HepG2 (cell line): ENCODE data around the gene SLC25A33. TPM values are rescaled to one million over a fixed set of nuclear protein-coding genes. Genes with fewer than 3 reads are reported as not detected.

ENCODE experiments used
- ATAC-seq: fragments of 200-7000 bp; cut with Tn5 transposase; 3 replicates; pipeline ENCODE4 v1.9.1; 2020; ENCODE audit warnings: mild to moderate bottlenecking, moderate library complexity
- BruUV-seq: library from RNA; stranded (reverse); fragments of 400-500 nt; replicated peaks from 2 replicates; lab custom pipeline; 2021; lab: Mats Ljungman, UMichigan
- CTCF ChIA-PET: fragments of 300-600 bp; formaldehyde crosslinking; extraction: SDS; loops from one replicate; lab custom pipeline; 2021; ENCODE audit warnings: low total read pairs, inconsistent platforms, low intra/inter-chr PET ratio; lab: Yijun Ruan, JAX
- POLR2A ChIA-PET: fragments of 350-600 bp; sonication (Branson Sonifier 250); formaldehyde crosslinking; loops from one replicate; lab custom pipeline; 2020; ENCODE audit warnings: antibody characterized with exemption, inconsistent platforms; lab: Yijun Ruan, JAX
- DNase-seq: peaks from one replicate; pipeline ENCODE4 v3.0.0-alpha.2; 2015; ENCODE audit warnings: low spot score
- FAIRE-seq: peaks from 3 replicates; lab custom pipeline; 2011; peaks lifted over from hg19 to GRCh38; lab: Jason Lieb, UNC
- H2AFZ ChIP-seq: one replicate; pipeline ENCODE4 v1.6.1; 2011; ENCODE audit warnings: low read length, inconsistent platforms
- H3K27ac ChIP-seq: fragments of 300-600 bp; 3 replicates; pipeline ENCODE4 v1.8.0; 2011; ENCODE audit warnings: mixed run types, mild to moderate bottlenecking, mixed read lengths, low read length, inconsistent platforms; ENCODE audit not compliant: insufficient read depth; ENCODE audit errors: extremely low read length
- H3K27me3 ChIP-seq, 2 experiments: fragments of 200-600 bp in 1 of 2; 2 replicates in 1 of 2; 3 replicates in 1 of 2; pipeline versions ENCODE4 v1.6.0 to v1.8.0; 2011; ENCODE audit warnings: low read length in 2 of 2, mild to moderate bottlenecking in 2 of 2, moderate library complexity in 2 of 2, inconsistent platforms in 1 of 2; ENCODE audit not compliant: insufficient read depth in 2 of 2, control insufficient read depth in 1 of 2
- H3K36me3 ChIP-seq, 2 experiments: fragments of 200-600 bp in 1 of 2; replicated peaks in 1 of 2; 2 replicates in 1 of 2; 3 replicates in 1 of 2; pipeline versions ENCODE4 v1.5.1 to v1.8.0; 2011; ENCODE audit warnings: low read length in 2 of 2, inconsistent platforms in 1 of 2; ENCODE audit not compliant: insufficient read depth in 2 of 2, control insufficient read depth in 1 of 2
- H3K4me1 ChIP-seq: 2 replicates; pipeline ENCODE4 v1.5.1; 2012; ENCODE audit warnings: low read length, inconsistent platforms; ENCODE audit not compliant: insufficient read depth
- H3K4me2 ChIP-seq: 2 replicates; pipeline ENCODE4 v1.6.0; 2011; ENCODE audit warnings: low read depth, low read length, inconsistent platforms
- H3K4me3 ChIP-seq, 3 experiments: fragments of 200-600 bp in 1 of 3; sonication (generic), shearing (Covaris generic) in 1 of 3; replicated peaks in 1 of 3; 2 replicates each; pipeline ENCODE4 v1.5.1; 2011 to 2016; ENCODE audit warnings: low read length in 3 of 3, inconsistent platforms in 2 of 3, low read depth in 2 of 3, mild to moderate bottlenecking in 2 of 3, control low read depth in 1 of 3, mixed read lengths in 1 of 3; ENCODE audit not compliant: insufficient read depth in 1 of 3
- H3K79me2 ChIP-seq: one replicate; pipeline ENCODE4 v1.6.1; 2011; ENCODE audit warnings: low read length, inconsistent platforms; ENCODE audit not compliant: insufficient read depth
- H3K9ac ChIP-seq: 2 replicates; pipeline ENCODE4 v1.6.0; 2011; ENCODE audit warnings: mild to moderate bottlenecking, low read depth, low read length, inconsistent platforms; ENCODE audit not compliant: insufficient read depth
- H3K9me3 ChIP-seq: 2 replicates; pipeline ENCODE4 v1.5.1; 2012; ENCODE audit warnings: mild to moderate bottlenecking, low read length
- H4K20me1 ChIP-seq: 2 replicates; pipeline ENCODE4 v1.6.0; 2011; ENCODE audit warnings: inconsistent platforms, mild to moderate bottlenecking, low read length, moderate library complexity; ENCODE audit not compliant: insufficient read depth
- ELF4 ChIP-seq: sonication (generic); formaldehyde crosslinking; IDR thresholded peaks from 2 replicates; pipeline ENCODE4 v1.5.0; 2020; ENCODE audit warnings: missing genetic modification reagents, mild to moderate bottlenecking, moderate library complexity, borderline replicate concordance
- FOXA1 ChIP-seq, 2 experiments: fragments of 450-650 bp in 1 of 2; sonication (generic) in 1 of 2; formaldehyde crosslinking in 1 of 2; IDR thresholded peaks; 2 replicates each; pipeline versions ENCODE4 v1.4.0 to v1.6.1; 2016 to 2020; ENCODE audit warnings: missing genetic modification reagents in 1 of 2
- FOXP1 ChIP-seq, 2 experiments: fragments of 450-650 bp in 1 of 2; IDR thresholded peaks; 2 replicates each; pipeline ENCODE4 v1.6.1; 2017 to 2018; ENCODE audit warnings: antibody characterized with exemption in 1 of 2
- PCBP1 ChIP-seq: fragments of 200-400 bp; formaldehyde crosslinking; IDR thresholded peaks from 2 replicates; pipeline ENCODE4 v1.6.1; 2017; ENCODE audit warnings: mild to moderate bottlenecking, low read depth, low read length, borderline replicate concordance
- POLR2AphosphoS2 ChIP-seq: IDR thresholded peaks from 2 replicates; pipeline ENCODE4 v1.6.1; 2011; ENCODE audit warnings: low read depth, low read length, improper control_type of control experiment
- PPARG ChIP-seq: conservative IDR thresholded peaks from 2 replicates; pipeline ENCODE4 v1.6.1; 2016; ENCODE audit warnings: missing biosample characterization, missing genetic modification reagents
- REPIN1 ChIP-seq: sonication (generic); formaldehyde crosslinking; IDR thresholded peaks from 2 replicates; pipeline ENCODE4 v1.8.0; 2022; ENCODE audit warnings: missing genetic modification reagents, low read depth, mild to moderate bottlenecking, borderline replicate concordance
- SAFB2 ChIP-seq: sonication (generic); formaldehyde crosslinking; IDR thresholded peaks from 2 replicates; pipeline ENCODE4 v1.5.1; 2020; ENCODE audit warnings: missing genetic modification reagents, low read depth, mild to moderate bottlenecking, borderline replicate concordance
- SKI ChIP-seq: fragments of 450-650 bp; IDR thresholded peaks from one replicate; pipeline ENCODE4 v1.6.1; 2018; ENCODE audit warnings: mild to moderate bottlenecking; ENCODE audit not compliant: partially characterized antibody
- SP4 ChIP-seq: sonication (generic); formaldehyde crosslinking; IDR thresholded peaks from 2 replicates; pipeline ENCODE4 v1.8.1; 2023; ENCODE audit warnings: mild to moderate bottlenecking, missing genetic modification reagents
- STAG1 ChIP-seq: sonication (generic); formaldehyde crosslinking; IDR thresholded peaks from 2 replicates; pipeline ENCODE4 v1.4.0; 2020; ENCODE audit warnings: missing genetic modification reagents
- ZNF747 ChIP-seq: sonication (generic); formaldehyde crosslinking; IDR thresholded peaks from 2 replicates; pipeline ENCODE4 v1.8.1; 2023; ENCODE audit warnings: missing genetic modification reagents, mild to moderate bottlenecking, borderline replicate concordance
- ZNF75D ChIP-seq: sonication (generic); formaldehyde crosslinking; IDR thresholded peaks from 2 replicates; pipeline ENCODE4 v1.8.1; 2023; ENCODE audit warnings: missing genetic modification reagents, mild to moderate bottlenecking, borderline replicate concordance
- ZNF761 ChIP-seq: sonication (generic); formaldehyde crosslinking; conservative IDR thresholded peaks from 2 replicates; pipeline ENCODE4 v1.4.0; 2020; ENCODE audit warnings: mild to moderate bottlenecking, missing genetic modification reagents
- ZNF850 ChIP-seq: sonication (generic); formaldehyde crosslinking; conservative IDR thresholded peaks from 2 replicates; pipeline ENCODE4 v1.9.0; 2021; ENCODE audit warnings: mild to moderate bottlenecking, missing genetic modification reagents
- WGBS: methylation state at CpG from one replicate; pipeline ENCODE4 v1.1.6; 2017; ENCODE audit warnings: low lambda C conversion rate; 5-methylcytosine and 5-hydroxymethylcytosine counted together
- in situ Hi-C: cut with HindIII; loops from 2 replicates; pipeline ENCODE4 v1.10.0; 2017; ENCODE audit warnings: low pct_unique_long_range_greater_than_20kb; ENCODE audit not compliant: extremely low pct_ligation_motif_present
- intact Hi-C: fragments of 100-400 bp; cut with micrococcal nuclease; formaldehyde crosslinking; loops from one replicate; pipeline ENCODE4 v1.10.0; 2022; ENCODE audit not compliant: unreplicated experiment
- polyA plus RNA-seq, 8 experiments: library from polyadenylated mRNA; depleted of rRNA in 3 of 8; stranded (reverse) in 7 of 8; unstranded in 1 of 8; fragments of >200 nt; fragmentation: Illumina TruSeq in 4 of 8; extraction: Trizol in 4 of 8; gene quantifications; 2 replicates each; pipeline versions ENCODE4 v1.2.1 to v1.2.3, GENCODE V29; 2011 to 2016; ENCODE audit warnings: low read depth in 4 of 8, missing spikeins in 1 of 8, mixed read lengths in 1 of 8; ENCODE audit not compliant: insufficient read depth in 1 of 8
- total RNA-seq, 5 experiments: library from RNA; depleted of rRNA; stranded (reverse); fragments of >200 nt; fragmentation: Illumina TruSeq; extraction: Trizol; gene quantifications; 2 replicates each; pipeline ENCODE4 v1.2.3, GENCODE V29; 2016; ENCODE audit warnings: low read depth in 1 of 5
- TF ChIP-seq, protein P1 (sequence below): sonication (generic); formaldehyde crosslinking; IDR thresholded peaks from 2 replicates; pipeline ENCODE4 v1.4.0; 2020; ENCODE audit warnings: missing genetic modification reagents
- TF ChIP-seq, protein P2 (sequence below): sonication (generic); formaldehyde crosslinking; IDR thresholded peaks from 2 replicates; pipeline ENCODE4 v1.5.0; 2020; ENCODE audit warnings: missing genetic modification reagents, mild to moderate bottlenecking, borderline replicate concordance
- TF ChIP-seq, protein P3 (sequence below): sonication (generic); formaldehyde crosslinking; IDR thresholded peaks from 2 replicates; pipeline ENCODE4 v1.5.0; 2020; ENCODE audit warnings: mild to moderate bottlenecking, missing genetic modification reagents, moderate library complexity
- TF ChIP-seq, protein P4 (sequence below): sonication (generic); formaldehyde crosslinking; IDR thresholded peaks from 2 replicates; pipeline ENCODE4 v1.4.0; 2020; ENCODE audit warnings: missing genetic modification reagents

SLC25A33 gene
- total and polyA plus RNA-seq, 2 of the 13 experiments (the other 11 are each of a cell fraction or from before 2014, with no cell fraction given): 15.4 to 50.3 TPM

DNA sequence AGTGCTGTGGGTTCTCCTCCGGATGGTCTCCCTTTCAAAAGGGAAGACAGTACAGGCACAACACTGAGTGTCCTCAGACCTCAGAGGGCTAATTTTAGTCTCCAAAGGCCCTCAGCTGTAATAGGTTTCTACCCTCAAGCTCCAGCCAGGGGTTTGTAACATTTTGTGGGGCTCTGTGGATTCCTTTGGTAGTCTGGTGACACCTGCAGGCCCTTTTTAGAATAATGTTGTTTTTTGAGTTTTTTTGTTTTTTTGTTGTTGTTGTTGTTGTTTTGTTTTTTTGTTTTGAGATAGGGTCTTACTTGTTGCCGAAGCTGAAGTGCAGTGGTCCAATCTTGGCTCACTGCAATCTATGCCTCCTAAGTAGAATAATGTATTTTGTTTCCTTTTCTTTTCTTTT is 34.5 kb downstream of the SLC25A33 start:
- intact Hi-C loops (loop anchor here (1.0 to 2.0 kb wide), 2 partner anchors 27 to 78 kb away; no protein-coding TSS in a partner anchor), in situ Hi-C loops (loop anchor here (5.0 kb wide), 1 partner anchor 76 kb away; no protein-coding TSS in a partner anchor)
- H4K20me1 ChIP-seq: 0 out of 2 replicates have a peak, but pooled peaks cover 3% of the 10 kb centered on the region
- ChIA-PET POLR2A (no interaction called here), CTCF (interaction anchor here (1.2 to 2.8 kb wide), 2 partner anchors 27 to 78 kb away, joined by 5 to 30 read pairs; no protein-coding TSS in a partner anchor)
- no peak overlapping the region for H3K4me3 ChIP-seq
- H3K36me3 ChIP-seq: peaks cover 26 to 63% of the 10 kb centered on the region in 2 experiments
- no peak overlapping the region for H3K4me2 ChIP-seq
- H3K9me3 ChIP-seq: no peaks in the 10 kb centered on the region
- H3K27ac ChIP-seq: no peak overlapping the region
- H3K79me2 ChIP-seq: peaks cover 13% of the 10 kb centered on the region
- DNase-seq (no peak), ATAC-seq (no peak), FAIRE-seq (no peak)
- no peak overlapping the region for H2AFZ ChIP-seq
- no peak overlapping the region for H3K9ac ChIP-seq
- no peaks in the 10 kb centered on the region for H3K27me3 ChIP-seq
- 93% methylated on average over 1 of the region's 2 CpGs for WGBS
- BruUV-seq: no TSS peak
- H3K4me1 ChIP-seq: peaks cover 29% of the 10 kb centered on the region
- no peak for TF ChIP-seq SAFB2 (CRISPR knock-in tag)
- no peak for TF ChIP-seq POLR2AphosphoS2
- no peak for TF ChIP-seq ZNF75D (CRISPR knock-in tag)
- TF ChIP-seq ELF4 (CRISPR knock-in tag): no peak
- no peak for TF ChIP-seq PPARG (CRISPR knock-in tag)
- no peak for TF ChIP-seq ZNF850 (CRISPR knock-in tag)
- no peak for TF ChIP-seq PCBP1
- peak; percentile 44 for TF ChIP-seq STAG1 (CRISPR knock-in tag)
- no peak for TF ChIP-seq SKI
- TF ChIP-seq, protein P1, sequence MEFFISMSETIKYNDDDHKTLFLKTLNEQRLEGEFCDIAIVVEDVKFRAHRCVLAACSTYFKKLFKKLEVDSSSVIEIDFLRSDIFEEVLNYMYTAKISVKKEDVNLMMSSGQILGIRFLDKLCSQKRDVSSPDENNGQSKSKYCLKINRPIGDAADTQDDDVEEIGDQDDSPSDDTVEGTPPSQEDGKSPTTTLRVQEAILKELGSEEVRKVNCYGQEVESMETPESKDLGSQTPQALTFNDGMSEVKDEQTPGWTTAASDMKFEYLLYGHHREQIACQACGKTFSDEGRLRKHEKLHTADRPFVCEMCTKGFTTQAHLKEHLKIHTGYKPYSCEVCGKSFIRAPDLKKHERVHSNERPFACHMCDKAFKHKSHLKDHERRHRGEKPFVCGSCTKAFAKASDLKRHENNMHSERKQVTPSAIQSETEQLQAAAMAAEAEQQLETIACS (CRISPR knock-in tag): no peak
- TF ChIP-seq, protein P2, sequence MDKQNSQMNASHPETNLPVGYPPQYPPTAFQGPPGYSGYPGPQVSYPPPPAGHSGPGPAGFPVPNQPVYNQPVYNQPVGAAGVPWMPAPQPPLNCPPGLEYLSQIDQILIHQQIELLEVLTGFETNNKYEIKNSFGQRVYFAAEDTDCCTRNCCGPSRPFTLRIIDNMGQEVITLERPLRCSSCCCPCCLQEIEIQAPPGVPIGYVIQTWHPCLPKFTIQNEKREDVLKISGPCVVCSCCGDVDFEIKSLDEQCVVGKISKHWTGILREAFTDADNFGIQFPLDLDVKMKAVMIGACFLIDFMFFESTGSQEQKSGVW (CRISPR knock-in tag): no peak
- TF ChIP-seq REPIN1 (CRISPR knock-in tag): no peak
- TF ChIP-seq FOXA1 (IDR thresholded peaks at IDR 0.05): no peak
- no peak for TF ChIP-seq FOXA1 (CRISPR knock-in tag; IDR thresholded peaks at IDR 0.05)
- no peak for TF ChIP-seq ZNF747 (CRISPR knock-in tag)
- peak; percentile 94 for TF ChIP-seq FOXP1 (IDR thresholded peaks at IDR 0.05)
- peak; percentile 19; the same call in 1 of the 2 replicates for TF ChIP-seq FOXP1 (CRISPR knock-in tag; IDR thresholded peaks at IDR 0.05)
- TF ChIP-seq, protein P3, sequence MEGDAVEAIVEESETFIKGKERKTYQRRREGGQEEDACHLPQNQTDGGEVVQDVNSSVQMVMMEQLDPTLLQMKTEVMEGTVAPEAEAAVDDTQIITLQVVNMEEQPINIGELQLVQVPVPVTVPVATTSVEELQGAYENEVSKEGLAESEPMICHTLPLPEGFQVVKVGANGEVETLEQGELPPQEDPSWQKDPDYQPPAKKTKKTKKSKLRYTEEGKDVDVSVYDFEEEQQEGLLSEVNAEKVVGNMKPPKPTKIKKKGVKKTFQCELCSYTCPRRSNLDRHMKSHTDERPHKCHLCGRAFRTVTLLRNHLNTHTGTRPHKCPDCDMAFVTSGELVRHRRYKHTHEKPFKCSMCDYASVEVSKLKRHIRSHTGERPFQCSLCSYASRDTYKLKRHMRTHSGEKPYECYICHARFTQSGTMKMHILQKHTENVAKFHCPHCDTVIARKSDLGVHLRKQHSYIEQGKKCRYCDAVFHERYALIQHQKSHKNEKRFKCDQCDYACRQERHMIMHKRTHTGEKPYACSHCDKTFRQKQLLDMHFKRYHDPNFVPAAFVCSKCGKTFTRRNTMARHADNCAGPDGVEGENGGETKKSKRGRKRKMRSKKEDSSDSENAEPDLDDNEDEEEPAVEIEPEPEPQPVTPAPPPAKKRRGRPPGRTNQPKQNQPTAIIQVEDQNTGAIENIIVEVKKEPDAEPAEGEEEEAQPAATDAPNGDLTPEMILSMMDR: 0 out of 2 replicates have a peak, but pooled peaks have one; percentile 29
- no peak for TF ChIP-seq SP4 (CRISPR knock-in tag)
- TF ChIP-seq, protein P4, sequence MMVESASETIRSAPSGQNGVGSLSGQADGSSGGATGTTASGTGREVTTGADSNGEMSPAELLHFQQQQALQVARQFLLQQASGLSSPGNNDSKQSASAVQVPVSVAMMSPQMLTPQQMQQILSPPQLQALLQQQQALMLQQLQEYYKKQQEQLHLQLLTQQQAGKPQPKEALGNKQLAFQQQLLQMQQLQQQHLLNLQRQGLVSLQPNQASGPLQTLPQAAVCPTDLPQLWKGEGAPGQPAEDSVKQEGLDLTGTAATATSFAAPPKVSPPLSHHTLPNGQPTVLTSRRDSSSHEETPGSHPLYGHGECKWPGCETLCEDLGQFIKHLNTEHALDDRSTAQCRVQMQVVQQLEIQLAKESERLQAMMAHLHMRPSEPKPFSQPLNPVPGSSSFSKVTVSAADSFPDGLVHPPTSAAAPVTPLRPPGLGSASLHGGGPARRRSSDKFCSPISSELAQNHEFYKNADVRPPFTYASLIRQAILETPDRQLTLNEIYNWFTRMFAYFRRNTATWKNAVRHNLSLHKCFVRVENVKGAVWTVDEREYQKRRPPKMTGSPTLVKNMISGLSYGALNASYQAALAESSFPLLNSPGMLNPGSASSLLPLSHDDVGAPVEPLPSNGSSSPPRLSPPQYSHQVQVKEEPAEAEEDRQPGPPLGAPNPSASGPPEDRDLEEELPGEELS (CRISPR knock-in tag): 0 out of 2 replicates have a peak, but pooled peaks have one; percentile 22
- no peak for TF ChIP-seq ZNF761 (CRISPR knock-in tag)
